CD4-positive, alpha-beta T cell (primary cell): ENCODE measurements around the gene SF3A2. TPM values are rescaled to one million over a fixed set of nuclear protein-coding genes. Genes with fewer than 3 reads are reported as not detected.

Experiments used
- ATAC-seq: fragments of 200-7000 bp; cut with Tn5 transposase; one replicate; pipeline ENCODE4 v1.10.0; 2022; ENCODE audit warnings: mild to moderate bottlenecking; ENCODE audit not compliant: poor library complexity
- CTCF ChIA-PET: fragments of 350-600 bp; sonication (Branson Sonifier 250); formaldehyde crosslinking; loops from one replicate; lab custom pipeline; 2021; ENCODE audit warnings: antibody characterized with exemption, inconsistent platforms; lab: Charles Lee
- POLR2A ChIA-PET: fragments of 350-600 bp; sonication (Branson Sonifier 250); formaldehyde crosslinking; loops from one replicate; lab custom pipeline; 2021; ENCODE audit warnings: antibody characterized with exemption, inconsistent platforms; lab: Charles Lee
- DNase-seq, 14 experiments: peaks; one replicate each; pipeline ENCODE4 v3.0.0-alpha.2; 2013 to 2020; ENCODE audit warnings: mixed read lengths in 2 of 14
- H3K27ac ChIP-seq, 2 donors: one replicate each; pipeline versions ENCODE4 v1.5.1 to v1.7.0; 2013; ENCODE audit warnings: low read length in 2 of 2, low read depth in 1 of 2, mild to moderate bottlenecking in 1 of 2
- H3K27me3 ChIP-seq, 2 experiments: 1 replicate in 1 of 2; 2 replicates in 1 of 2; pipeline versions ENCODE4 v1.6.1 to v1.7.0; 2013; ENCODE audit warnings: low read length in 2 of 2, control low read depth in 1 of 2, mild to moderate bottlenecking in 1 of 2, moderate library complexity in 1 of 2; ENCODE audit not compliant: insufficient read depth in 2 of 2, control insufficient read depth in 1 of 2
- H3K36me3 ChIP-seq: one replicate; pipeline ENCODE4 v1.6.1; 2013; ENCODE audit warnings: low read length, control low read depth; ENCODE audit not compliant: insufficient read depth
- H3K4me1 ChIP-seq: one replicate; pipeline ENCODE4 v1.6.1; 2013; ENCODE audit warnings: low read length, control low read depth; ENCODE audit not compliant: insufficient read depth
- H3K4me3 ChIP-seq: one replicate; pipeline ENCODE4 v1.5.1; 2013; ENCODE audit warnings: mild to moderate bottlenecking, low read length, moderate library complexity
- H3K9me3 ChIP-seq, 2 experiments: 1 replicate in 1 of 2; 2 replicates in 1 of 2; pipeline versions ENCODE4 v1.6.1 to v1.7.0; 2013; ENCODE audit warnings: low read length in 2 of 2, mild to moderate bottlenecking in 2 of 2, control low read depth in 1 of 2, moderate library complexity in 1 of 2; ENCODE audit not compliant: control insufficient read depth in 1 of 2, insufficient read depth in 1 of 2
- H3K27ac Mint-ChIP-seq: one replicate; pipeline ENCODE4 v1.8.0; 2020; ENCODE audit warnings: mixed read lengths
- H3K27me3 Mint-ChIP-seq: one replicate; pipeline ENCODE4 v1.8.0; 2021; ENCODE audit warnings: mixed read lengths
- H3K36me3 Mint-ChIP-seq: one replicate; pipeline ENCODE4 v1.8.0; 2021; ENCODE audit warnings: low read depth, mixed read lengths
- H3K4me1 Mint-ChIP-seq: one replicate; pipeline ENCODE4 v1.8.0; 2021; ENCODE audit warnings: low read depth, mixed read lengths
- H3K4me3 Mint-ChIP-seq: one replicate; pipeline ENCODE4 v1.8.0; 2020; ENCODE audit warnings: mild to moderate bottlenecking, mixed read lengths
- H3K9me3 Mint-ChIP-seq: one replicate; pipeline ENCODE4 v1.8.0; 2020; ENCODE audit warnings: mixed read lengths
- CTCF ChIP-seq: fragments of 200-600 bp; IDR thresholded peaks from one replicate; pipeline ENCODE4 v1.8.0; 2022; ENCODE audit warnings: antibody characterized with exemption, mild to moderate bottlenecking
- intact Hi-C, 2 experiments: fragments of 100-400 bp; cut with DNase I in 1 of 2; cut with micrococcal nuclease in 1 of 2; formaldehyde crosslinking; loops; one replicate each; pipeline versions ENCODE4 v1.15.1 to v1.9.0; 2023 to 2025; cut with DNase I, micrococcal nuclease
- total RNA-seq, 174 experiments: library from RNA in 2 of 174; stranded (reverse) in 2 of 174; gene quantifications; one replicate each; pipeline ENCODE4 v1.2.3 and lab custom pipeline; 2021 to 2026

The SF3A2 gene
- total RNA-seq, 2 experiments from 2014 or later = 186 to 194 TPM

GRCh38 chr19:2282862-2283237 is 46.2 kb downstream of the SF3A2 start:
- POLR2A ChIA-PET = interaction anchor here (1.9 kb wide), 1 partner anchor 8 kb away, joined by 7 read pairs; no protein-coding TSS in a partner anchor
- H3K27me3 ChIP-seq = no peaks in the 10 kb centered on the region
- CTCF ChIA-PET = no interaction called here
- Mint-ChIP-seq H3K36me3 (no peaks in the 10 kb centered on the region), H3K27me3 (no peaks in the 10 kb centered on the region), H3K9me3 (no peaks in the 10 kb centered on the region), H3K27ac (peak overlapping the region; percentile 27), H3K4me1 (peaks cover 15% of the 10 kb centered on the region), H3K4me3 (peak overlapping the region; percentile 34)
- intact Hi-C loops = no loop called here
- H3K9me3 ChIP-seq = no peaks in the 10 kb centered on the region
- DNase-seq (peak in 1 of 14 experiments; percentile 16), ATAC-seq (no peak)
- no peak overlapping the region for H3K27ac ChIP-seq
- H3K4me1 ChIP-seq = peaks cover 31% of the 10 kb centered on the region
- no peak overlapping the region for H3K4me3 ChIP-seq
- no peaks in the 10 kb centered on the region for H3K36me3 ChIP-seq
- no peak for TF ChIP-seq CTCF

GRCh38 chr19:2283835-2284507 is 47.3 kb downstream of the SF3A2 start:
- Histone ChIP-seq H3K4me3 (no peak overlapping the region), H3K36me3 (no peaks in the 10 kb centered on the region), H3K27me3 (no peaks in the 10 kb centered on the region), H3K4me1 (peaks cover 42% of the 10 kb centered on the region), H3K9me3 (no peaks in the 10 kb centered on the region), H3K27ac (no peak overlapping the region)
- Mint-ChIP-seq H3K4me1 (peaks cover 23% of the 10 kb centered on the region), H3K4me3 (no peak overlapping the region), H3K36me3 (no peaks in the 10 kb centered on the region), H3K27ac (no peak overlapping the region), H3K27me3 (no peaks in the 10 kb centered on the region), H3K9me3 (no peaks in the 10 kb centered on the region)
- intact Hi-C loops = no loop called here
- DNase-seq (no peak), ATAC-seq (no peak)
- CTCF ChIA-PET = no interaction called here
- TF ChIP-seq CTCF = no peak
- POLR2A ChIA-PET = interaction anchor here (0.6 to 0.7 kb wide), 2 partner anchors 9 to 1751 kb away, joined by 3 to 5 read pairs; no protein-coding TSS in a partner anchor

- no peak overlapping the region for H3K27ac Mint-ChIP-seq
Measured at GRCh38 chr19:2286402-2287140, 49.9 kb downstream of the SF3A2 start.

More at GRCh38 chr19:2286402-2287140, 49.9 kb downstream of the SF3A2 start:
- Mint-ChIP-seq H3K4me3 (no peak overlapping the region), H3K9me3 (no peaks in the 10 kb centered on the region), H3K27me3 (no peaks in the 10 kb centered on the region), H3K4me1 (peaks cover 33% of the 10 kb centered on the region), H3K36me3 (peaks cover 6% of the 10 kb centered on the region)
- Histone ChIP-seq H3K4me3 (no peak overlapping the region), H3K9me3 (no peaks in the 10 kb centered on the region), H3K27me3 (no peaks in the 10 kb centered on the region), H3K4me1 (peaks cover 51% of the 10 kb centered on the region), H3K36me3 (no peaks in the 10 kb centered on the region), H3K27ac (no peak overlapping the region)
- POLR2A ChIA-PET = interaction anchor here (0.6 to 1.5 kb wide), 2 partner anchors 9 to 14 kb away, joined by 3 to 6 read pairs; no protein-coding TSS in a partner anchor
- no peak for TF ChIP-seq CTCF
- DNase-seq (no peak), ATAC-seq (no peak)
- CTCF ChIA-PET = interaction anchor here (1.4 kb wide), 1 partner anchor 11 kb away, joined by 3 read pairs; no protein-coding TSS in a partner anchor
- intact Hi-C loops = loop anchor here in 1 of 2 experiments (5.0 kb wide), 1 partner anchor 41 kb away; the partner anchor contains the start of genes LSM7 and SPPL2B
